Endothelial cell (in vitro differentiated cells): ENCODE data around the gene LIN54. TPM values are rescaled to one million over a fixed set of nuclear protein-coding genes. Genes with fewer than 3 reads are reported as not detected.

Source experiments
- DNase-seq: peaks from one replicate; pipeline ENCODE4 v3.0.0; 2021; ENCODE audit warnings: low spot score
- H3K27ac Mint-ChIP-seq: one replicate; pipeline ENCODE4 v1.8.0; 2021; ENCODE audit warnings: mixed read lengths, inconsistent platforms; ENCODE audit not compliant: unreplicated experiment
- H3K27me3 Mint-ChIP-seq: one replicate; pipeline ENCODE4 v1.8.0; 2021; ENCODE audit warnings: mild to moderate bottlenecking, moderate library complexity, mixed read lengths, inconsistent platforms; ENCODE audit not compliant: unreplicated experiment
- H3K36me3 Mint-ChIP-seq: one replicate; pipeline ENCODE4 v1.8.0; 2021; ENCODE audit warnings: mild to moderate bottlenecking, low read depth, mixed read lengths, inconsistent platforms; ENCODE audit not compliant: unreplicated experiment
- H3K4me1 Mint-ChIP-seq: one replicate; pipeline ENCODE4 v1.8.0; 2021; ENCODE audit warnings: mild to moderate bottlenecking, mixed read lengths, inconsistent platforms; ENCODE audit not compliant: unreplicated experiment
- H3K4me3 Mint-ChIP-seq: one replicate; pipeline ENCODE4 v1.8.0; 2021; ENCODE audit warnings: mild to moderate bottlenecking, mixed read lengths, inconsistent platforms; ENCODE audit not compliant: unreplicated experiment
- H3K9me3 Mint-ChIP-seq: one replicate; pipeline ENCODE4 v1.8.0; 2021; ENCODE audit warnings: mixed read lengths, inconsistent platforms; ENCODE audit not compliant: unreplicated experiment
- CTCF ChIP-seq: fragments of 200-600 bp; sonication (generic); IDR thresholded peaks from one replicate; pipeline ENCODE4 v1.5.0; 2021; ENCODE audit warnings: antibody characterized with exemption; ENCODE audit not compliant: unreplicated experiment
- total RNA-seq: library from RNA; stranded (reverse); fragmentation: NEBNext Ultra II Directional; extraction: Animal tissue kit (Norgen Biotek cat#: 25700); gene quantifications from one replicate; pipeline ENCODE4 v1.2.1, GENCODE V29; 2021; ENCODE audit not compliant: unreplicated experiment

Gene LIN54
- total RNA-seq, 1 donor from 2014 or later, result 10.9 TPM

- TF ChIP-seq CTCF, result no peak
- no peaks in the 10 kb centered on the region for H3K9me3 Mint-ChIP-seq
- H3K4me3 Mint-ChIP-seq, result no peak overlapping the region
- H3K4me1 Mint-ChIP-seq, result peaks cover 8% of the 10 kb centered on the region
- DNase-seq, result no peak
- no peaks in the 10 kb centered on the region for H3K27me3 Mint-ChIP-seq
- H3K27ac Mint-ChIP-seq, result no peak overlapping the region
- no peaks in the 10 kb centered on the region for H3K36me3 Mint-ChIP-seq
Observed at GRCh38 chr4:82886147-82886942, 124.3 kb downstream of the LIN54 start.

- no peaks in the 10 kb centered on the region for H3K9me3 Mint-ChIP-seq
- H3K27me3 Mint-ChIP-seq, result no peaks in the 10 kb centered on the region
- no peaks in the 10 kb centered on the region for H3K36me3 Mint-ChIP-seq
- TF ChIP-seq CTCF, result no peak
- H3K4me1 Mint-ChIP-seq, result peaks cover 6% of the 10 kb centered on the region
- no peak overlapping the region for H3K27ac Mint-ChIP-seq
- no peak overlapping the region for H3K4me3 Mint-ChIP-seq
- DNase-seq, result no peak
Observed at GRCh38 chr4:82885410-82885809, 125.2 kb downstream of the LIN54 start.

Other genes with a start within 250 kb of the LIN54 start
- 0.38 TPM for gene SCD5, start 212.0 kb downstream of the LIN54 start, total RNA-seq
- gene SEC31A, start 119.7 kb downstream of the LIN54 start, total RNA-seq, result 172 TPM
- gene THAP9, start 110.1 kb downstream of the LIN54 start, total RNA-seq, result 5.1 TPM
- 32.2 TPM for gene COPS4, start 24.4 kb upstream of the LIN54 start, total RNA-seq
- gene PLAC8, start 103.9 kb upstream of the LIN54 start, total RNA-seq, result not detected